Measurements from ENCODE around the gene SNX4. TPM values are rescaled to one million over a fixed set of nuclear protein-coding genes. Genes with fewer than 3 reads are reported as not detected.
"Not testable (repeated sequence)": the region's sequence is repeated elsewhere in the genome, so short reads cannot be mapped to it uniquely, and the experiment has no call there.

The SNX4 gene
- polyA plus RNA-seq, 1 donor from 2014 or later = 180 TPM

- Histone ChIP-seq H3K79me2 (replicated peaks; ENCODE audit: insufficient read depth, low read length) (no peaks in the 10 kb centered on the region), H3K4me2 (ENCODE audit: low read length) (no peak overlapping the region), H3K36me3 (ENCODE audit: insufficient read depth, low read length) (peaks cover 8% of the 10 kb centered on the region), H4K20me1 (ENCODE audit: insufficient read depth) (no peaks in the 10 kb centered on the region), H3K9me2 (ENCODE audit: insufficient read depth, low read length) (no peaks in the 10 kb centered on the region), H2AFZ (ENCODE audit: low read depth, low read length) (no peak overlapping the region), H3K27me3 (ENCODE audit: insufficient read depth, low read depth, low read length) (no peaks in the 10 kb centered on the region), H3F3A (ENCODE audit: insufficient read depth, low read length, poor library complexity, severe bottlenecking) (no peaks in the 10 kb centered on the region), H3K4me3 (ENCODE audit: low read length) (no peak overlapping the region), H3K27ac (ENCODE audit: low read length) (no peak overlapping the region), H3K9ac (ENCODE audit: low read length) (no peak overlapping the region), H3K9me3 (ENCODE audit: low read length) (no peaks in the 10 kb centered on the region)
- TF ChIP-seq REST (IDR thresholded peaks at IDR 0.05; ENCODE audit: borderline replicate concordance) (no peak), MXI1 (conservative IDR thresholded peaks at IDR 0.05; ENCODE audit: poor library complexity, severe bottlenecking) (no peak), POLR2AphosphoS5 (IDR thresholded peaks at IDR 0.05) (no peak), SMC3 (conservative IDR thresholded peaks at IDR 0.05; ENCODE audit: poor library complexity) (no peak), TAF1 (IDR thresholded peaks at IDR 0.05; ENCODE audit: low read depth) (no peak), RAD21 (conservative IDR thresholded peaks at IDR 0.05) (no peak), CTCF (IDR thresholded peaks at IDR 0.05; ENCODE audit: poor library complexity, severe bottlenecking) (no peak), EP300 (conservative IDR thresholded peaks at IDR 0.05; ENCODE audit: poor library complexity, severe bottlenecking) (no peak), EZH2 (IDR thresholded peaks at IDR 0.05; ENCODE audit: borderline replicate concordance, insufficient read depth, low read length, poor library complexity, severe bottlenecking) (no peak)
These were observed 37.6 kb downstream of the SNX4 start for GRCh38 chr3:125482406-125482805.

- Histone ChIP-seq H3K79me2 (replicated peaks; ENCODE audit: insufficient read depth, low read length) (no peaks in the 10 kb centered on the region), H3F3A (ENCODE audit: insufficient read depth, low read length, poor library complexity, severe bottlenecking) (no peaks in the 10 kb centered on the region), H3K4me3 (ENCODE audit: low read length) (no peak overlapping the region), H4K20me1 (ENCODE audit: insufficient read depth) (no peaks in the 10 kb centered on the region), H3K4me2 (ENCODE audit: low read length) (no peak overlapping the region), H3K9ac (ENCODE audit: low read length) (no peak overlapping the region), H3K9me2 (ENCODE audit: insufficient read depth, low read length) (no peaks in the 10 kb centered on the region), H3K36me3 (ENCODE audit: insufficient read depth, low read length) (peaks cover 4% of the 10 kb centered on the region), H3K9me3 (ENCODE audit: low read length) (no peaks in the 10 kb centered on the region), H3K27me3 (ENCODE audit: insufficient read depth, low read depth, low read length) (no peaks in the 10 kb centered on the region), H2AFZ (ENCODE audit: low read depth, low read length) (no peak overlapping the region), H3K27ac (ENCODE audit: low read length) (no peak overlapping the region)
- no peak for TF ChIP-seq REST (IDR thresholded peaks at IDR 0.05; ENCODE audit: borderline replicate concordance)
- no peak for TF ChIP-seq SMC3 (conservative IDR thresholded peaks at IDR 0.05; ENCODE audit: poor library complexity)
- no peak for TF ChIP-seq RAD21 (conservative IDR thresholded peaks at IDR 0.05)
- TF ChIP-seq MXI1 (conservative IDR thresholded peaks at IDR 0.05; ENCODE audit: poor library complexity, severe bottlenecking) = no peak
- TF ChIP-seq EZH2 (IDR thresholded peaks at IDR 0.05; ENCODE audit: borderline replicate concordance, insufficient read depth, low read length, poor library complexity, severe bottlenecking) = no peak
- TF ChIP-seq EP300 (conservative IDR thresholded peaks at IDR 0.05; ENCODE audit: poor library complexity, severe bottlenecking) = no peak
- TF ChIP-seq POLR2AphosphoS5 (IDR thresholded peaks at IDR 0.05) = no peak
- TF ChIP-seq CTCF (IDR thresholded peaks at IDR 0.05; ENCODE audit: poor library complexity, severe bottlenecking) = no peak
- no peak for TF ChIP-seq TAF1 (IDR thresholded peaks at IDR 0.05; ENCODE audit: low read depth)
These were observed 38.2 kb downstream of the SNX4 start for GRCh38 chr3:125481786-125482185.

- H3K36me3 ChIP-seq (ENCODE audit: insufficient read depth, low read length); H4K20me1 ChIP-seq (ENCODE audit: insufficient read depth); H2AFZ ChIP-seq (ENCODE audit: low read depth, low read length); H3K4me2 ChIP-seq (ENCODE audit: low read length); H3K27ac ChIP-seq (ENCODE audit: low read length); H3K9ac ChIP-seq (ENCODE audit: low read length); H3K79me2 ChIP-seq (replicated peaks; ENCODE audit: insufficient read depth, low read length); H3F3A ChIP-seq (ENCODE audit: insufficient read depth, low read length, poor library complexity, severe bottlenecking); H3K9me2 ChIP-seq (ENCODE audit: insufficient read depth, low read length); H3K4me3 ChIP-seq (ENCODE audit: low read length); H3K9me3 ChIP-seq (ENCODE audit: low read length); H3K27me3 ChIP-seq (ENCODE audit: insufficient read depth, low read depth, low read length): not testable (repeated sequence)
These were observed 38.6 kb downstream of the SNX4 start for GRCh38 chr3:125481375-125481759.
